DOHH2 (cell line): ENCODE data around the gene KCTD17.

Experiments used
- H3F3A ChIP-seq: fragments of 200-600 bp; sonication (generic), shearing (Covaris generic); 2 replicates; pipeline ENCODE4 v1.6.0; 2016; ENCODE audit warnings: antibody characterized with exemption, mild to moderate bottlenecking; ENCODE audit not compliant: control insufficient read depth, insufficient read depth
- H3K27ac ChIP-seq: fragments of 200-600 bp; sonication (generic); 2 replicates; pipeline ENCODE4 v1.5.1; 2014; ENCODE audit warnings: low read depth, mild to moderate bottlenecking, low read length, moderate library complexity
- H3K27me3 ChIP-seq: fragments of 200-600 bp; sonication (generic); 2 replicates; pipeline ENCODE4 v1.6.1; 2014; ENCODE audit warnings: mild to moderate bottlenecking, low read length, mixed read lengths; ENCODE audit not compliant: control insufficient read depth
- H3K36me3 ChIP-seq: fragments of 200-600 bp; sonication (generic); 2 replicates; pipeline ENCODE4 v1.6.1; 2014; ENCODE audit warnings: mild to moderate bottlenecking, low read length, moderate library complexity, mixed read lengths; ENCODE audit not compliant: control insufficient read depth
- H3K4me1 ChIP-seq: fragments of 200-600 bp; sonication (generic); 2 replicates; pipeline ENCODE4 v1.6.1; 2014; ENCODE audit warnings: mild to moderate bottlenecking, low read length, mixed read lengths; ENCODE audit not compliant: control insufficient read depth
- H3K4me2 ChIP-seq: fragments of 200-600 bp; sonication (generic); 2 replicates; pipeline ENCODE4 v1.6.0; 2014; ENCODE audit warnings: mild to moderate bottlenecking, low read length, moderate library complexity
- H3K4me3 ChIP-seq: fragments of 200-600 bp; sonication (generic); 2 replicates; pipeline ENCODE4 v1.5.1; 2014; ENCODE audit warnings: mild to moderate bottlenecking, low read length, mixed read lengths
- H3K79me2 ChIP-seq: fragments of 200-600 bp; sonication (generic); 2 replicates; pipeline ENCODE4 v1.6.1; 2014; ENCODE audit warnings: mild to moderate bottlenecking, low read length, mixed read lengths; ENCODE audit not compliant: control insufficient read depth
- H3K9me2 ChIP-seq: fragments of 200-600 bp; sonication (generic); replicated peaks from 2 replicates; pipeline ENCODE4 v1.6.1; 2014; ENCODE audit warnings: mild to moderate bottlenecking, low read length, mixed read lengths; ENCODE audit not compliant: control insufficient read depth
- H3K9me3 ChIP-seq: fragments of 200-600 bp; sonication (generic); 2 replicates; pipeline ENCODE4 v1.6.1; 2014; ENCODE audit warnings: antibody characterized with exemption, low read length, mixed read lengths; ENCODE audit not compliant: control insufficient read depth, insufficient read depth
- H4K20me1 ChIP-seq: fragments of 200-600 bp; sonication (generic); 2 replicates; pipeline ENCODE4 v1.6.0; 2014; ENCODE audit warnings: low read depth, mild to moderate bottlenecking, antibody characterized with exemption, low read length, moderate library complexity; ENCODE audit not compliant: control insufficient read depth, insufficient read depth
- CTCF ChIP-seq: fragments of 200-600 bp; sonication (generic); IDR thresholded peaks from one replicate; pipeline ENCODE4 v1.5.1; 2014; ENCODE audit warnings: antibody characterized with exemption, mild to moderate bottlenecking, low read depth, low read length; ENCODE audit not compliant: poor library complexity, severe bottlenecking
- EZH2phosphoT487 ChIP-seq: fragments of 200-600 bp; sonication (generic); IDR thresholded peaks from 2 replicates; pipeline ENCODE4 v1.6.1; 2017; ENCODE audit warnings: borderline replicate concordance, mild to moderate bottlenecking, antibody characterized with exemption, low read length, moderate library complexity, mixed read lengths

The KCTD17 gene

GRCh38 chr22:37021041-37021440, 30.5 kb upstream of the KCTD17 start:
- Histone ChIP-seq H3K9me3 (no peaks in the 10 kb centered on the region), H3K27me3 (no peaks in the 10 kb centered on the region), H4K20me1 (no peaks in the 10 kb centered on the region), H3K79me2 (peaks cover 18% of the 10 kb centered on the region), H3K27ac (no peak overlapping the region), H3K4me2 (peak overlapping the region; percentile 87; the same call in 1 of the 2 replicates), H3K4me1 (peaks cover 17% of the 10 kb centered on the region), H3K9me2 (no peaks in the 10 kb centered on the region), H3K4me3 (peak overlapping the region; percentile 94), H3K36me3 (peaks cover 12% of the 10 kb centered on the region), H3F3A (no peaks in the 10 kb centered on the region)
- TF ChIP-seq CTCF (no peak), EZH2phosphoT487 (no peak)

DNA sequence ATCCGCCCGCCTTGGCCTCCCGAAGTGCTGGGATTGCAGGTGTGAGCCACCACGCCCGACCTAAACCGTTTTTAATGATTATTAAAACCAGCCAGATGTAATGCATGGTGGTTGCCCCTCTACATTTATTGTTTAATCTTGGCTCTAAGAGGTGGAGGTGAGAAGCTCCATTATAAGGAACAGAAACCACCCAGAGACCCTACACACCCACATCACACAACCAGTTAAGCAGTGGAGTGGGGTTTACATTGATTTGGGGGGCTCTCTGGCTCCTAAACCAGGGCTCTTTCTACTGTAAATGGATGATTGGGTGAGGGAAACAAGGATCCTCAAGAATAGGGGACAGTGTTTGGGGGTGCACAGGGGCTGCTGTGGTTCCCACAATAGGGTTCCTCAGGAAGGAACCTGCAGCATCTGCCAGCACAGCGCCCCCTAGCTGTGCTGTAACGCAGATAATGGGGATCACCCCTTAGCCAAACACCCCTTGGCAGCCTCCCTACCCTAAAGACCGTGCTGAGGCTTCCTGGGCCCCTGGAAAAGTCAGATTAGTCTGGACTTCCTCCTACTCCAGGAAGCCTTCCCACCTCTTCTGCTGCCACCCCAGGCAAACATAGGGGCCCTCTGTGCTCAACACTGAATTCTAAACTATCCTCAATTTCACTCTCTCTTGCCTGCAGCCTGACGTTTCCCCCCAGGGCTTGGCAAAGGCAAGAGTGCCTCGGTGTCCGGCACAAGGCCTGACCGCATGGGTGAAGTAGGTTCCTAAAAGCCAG, 29.6 kb upstream of the KCTD17 start:
- H4K20me1 ChIP-seq, result no peaks in the 10 kb centered on the region
- H3K9me3 ChIP-seq, result no peaks in the 10 kb centered on the region
- no peak overlapping the region for H3K27ac ChIP-seq
- peaks cover 18% of the 10 kb centered on the region for H3K79me2 ChIP-seq
- no peaks in the 10 kb centered on the region for H3F3A ChIP-seq
- H3K4me2 ChIP-seq, result peak overlapping the region; percentile 43
- H3K36me3 ChIP-seq, result peaks cover 12% of the 10 kb centered on the region
- H3K9me2 ChIP-seq, result no peaks in the 10 kb centered on the region
- no peaks in the 10 kb centered on the region for H3K27me3 ChIP-seq
- TF ChIP-seq CTCF, result peak; percentile 98
- TF ChIP-seq EZH2phosphoT487, result no peak
- H3K4me1 ChIP-seq, result peaks cover 17% of the 10 kb centered on the region
- H3K4me3 ChIP-seq, result no peak overlapping the region

DNA sequence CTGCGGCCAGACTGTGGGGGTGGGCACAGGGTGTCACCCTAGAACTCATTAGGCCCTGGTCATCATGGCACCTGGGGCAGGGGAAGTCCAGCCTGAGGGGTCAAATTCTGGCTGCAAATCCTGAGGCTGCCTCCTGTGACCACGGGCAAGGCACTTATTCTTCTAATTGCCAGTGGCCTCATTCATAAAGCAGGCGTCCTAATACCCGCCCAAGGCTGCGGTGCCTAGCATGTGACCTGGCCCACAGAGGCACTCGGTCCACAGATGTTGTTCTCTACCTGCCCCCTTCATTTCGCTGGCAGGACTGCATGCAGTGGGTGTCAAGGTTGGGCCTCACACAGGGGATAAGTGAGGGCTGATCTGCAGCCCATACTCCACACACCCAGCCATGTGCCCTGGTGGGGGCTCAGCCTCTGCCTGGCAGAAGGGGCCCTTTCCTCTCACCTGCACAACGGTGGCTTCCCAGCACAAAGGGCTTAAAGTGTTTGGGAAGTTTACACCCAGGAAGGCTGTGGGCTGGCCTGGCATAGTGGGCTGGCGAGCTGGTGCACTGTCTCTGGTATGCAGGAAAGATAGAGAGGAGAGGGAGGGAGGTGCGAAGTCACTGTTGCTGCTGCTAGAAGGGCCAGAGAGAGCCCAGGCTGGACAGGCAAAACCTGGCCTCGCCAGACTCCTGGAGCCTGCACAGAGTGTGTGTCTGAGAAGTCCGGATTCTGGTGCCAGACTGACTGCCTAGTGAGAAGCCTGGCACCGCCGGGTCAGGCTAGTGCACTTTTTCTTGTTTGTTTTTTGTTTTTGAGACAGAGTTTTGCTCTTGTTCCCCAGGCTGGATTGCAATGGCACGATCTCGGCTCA, 28.8 kb upstream of the KCTD17 start:
- no peaks in the 10 kb centered on the region for H3K9me2 ChIP-seq
- no peaks in the 10 kb centered on the region for H3K27me3 ChIP-seq
- H3K4me3 ChIP-seq, result no peak overlapping the region
- peaks cover 17% of the 10 kb centered on the region for H3K4me1 ChIP-seq
- TF ChIP-seq EZH2phosphoT487 (no peak), CTCF (no peak)
- H3K27ac ChIP-seq, result no peak overlapping the region
- no peak overlapping the region for H3K4me2 ChIP-seq
- H3K79me2 ChIP-seq, result peaks cover 18% of the 10 kb centered on the region
- H4K20me1 ChIP-seq, result no peaks in the 10 kb centered on the region
- no peaks in the 10 kb centered on the region for H3K9me3 ChIP-seq
- H3F3A ChIP-seq, result no peaks in the 10 kb centered on the region
- peaks cover 12% of the 10 kb centered on the region for H3K36me3 ChIP-seq
